Measurements from ENCODE around the gene PCDHGB5.

PCDHGB5 gene

DNA sequence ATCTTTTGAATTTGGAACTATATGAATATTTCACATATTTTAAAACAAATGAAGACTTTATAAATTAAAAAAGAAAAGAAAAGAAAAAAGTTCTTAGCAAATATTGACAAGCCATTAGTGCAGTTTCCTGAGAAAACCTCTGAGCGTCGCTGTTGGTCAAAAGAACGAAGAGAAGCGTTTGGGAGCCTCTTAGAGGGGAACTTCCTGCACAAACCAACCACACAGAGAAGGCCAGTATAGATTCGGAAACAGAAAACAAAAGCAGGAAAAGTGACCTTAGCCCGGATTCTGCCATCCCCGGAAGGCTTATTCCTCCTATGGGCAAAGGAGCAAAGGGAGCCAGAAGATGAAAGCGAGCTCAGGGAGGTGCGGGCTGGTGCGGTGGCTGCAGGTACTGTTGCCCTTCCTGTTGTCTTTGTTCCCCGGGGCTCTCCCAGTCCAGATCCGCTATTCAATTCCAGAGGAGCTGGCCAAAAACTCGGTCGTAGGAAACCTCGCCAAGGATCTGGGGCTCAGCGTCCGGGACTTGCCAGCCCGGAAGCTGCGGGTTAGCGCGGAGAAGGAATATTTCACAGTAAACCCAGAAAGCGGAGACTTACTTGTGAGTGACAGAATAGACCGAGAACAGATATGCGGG lies 37.8 kb upstream of the PCDHGB5 start, which contains the start of gene PCDHGB2:
TSS of gene PCDHGB2 (plus strand) at position 205 of the 637 bp plus-strand sequence. CDS start at position 347, 142 bp downstream.
- Histone ChIP-seq H3K4me1 (ENCODE audit: insufficient read depth, insufficient read length) (no peaks in the 10 kb centered on the region), H3K36me3 (ENCODE audit: insufficient read depth, insufficient read length, low read length) (no peaks in the 10 kb centered on the region), H3K4me3 (ENCODE audit: insufficient read length, low read depth) (no peak within 1 kb of the TSS), H3K9me3 (ENCODE audit: insufficient read depth, low read length) (peaks cover 44% of the 10 kb centered on the region), H3K9ac (ENCODE audit: insufficient read length, low read depth) (no peak within 1 kb of the TSS), H3K27me3 (ENCODE audit: insufficient read depth, insufficient read length) (no peaks in the 10 kb centered on the region)
- TF ChIP-seq ZNF274 (IDR thresholded peaks at IDR 0.05; ENCODE audit: low read depth, low read length): no peak
- no peak for TF ChIP-seq YY1 (IDR thresholded peaks at IDR 0.05; ENCODE audit: insufficient read depth, insufficient read length)
- TF ChIP-seq SUZ12 (IDR thresholded peaks at IDR 0.05; ENCODE audit: extremely low read depth, insufficient read depth, insufficient read length): no peak
- no peak for DNase-seq (ENCODE audit: low read depth, low spot score)

DNA sequence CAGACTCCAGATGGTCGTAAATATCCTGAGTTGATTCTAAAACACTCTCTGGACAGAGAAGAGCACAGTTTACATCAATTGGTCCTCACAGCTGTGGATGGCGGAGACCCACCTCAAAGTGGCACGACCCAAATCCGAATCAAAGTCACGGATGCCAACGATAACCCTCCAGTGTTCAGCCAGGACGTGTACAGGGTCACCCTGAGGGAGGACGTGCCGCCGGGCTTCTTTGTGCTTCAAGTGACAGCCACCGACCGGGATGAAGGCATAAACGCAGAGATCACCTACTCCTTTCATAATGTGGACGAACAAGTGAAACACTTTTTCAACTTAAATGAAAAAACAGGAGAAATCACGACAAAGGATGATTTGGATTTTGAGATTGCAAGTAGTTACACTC lies 37.1 kb upstream of the PCDHGB5 start:
- H3K27me3 ChIP-seq (ENCODE audit: insufficient read depth, insufficient read length): no peaks in the 10 kb centered on the region
- H3K4me3 ChIP-seq (ENCODE audit: insufficient read length, low read depth): no peak overlapping the region
- TF ChIP-seq ZNF274 (IDR thresholded peaks at IDR 0.05; ENCODE audit: low read depth, low read length): no peak
- TF ChIP-seq SUZ12 (IDR thresholded peaks at IDR 0.05; ENCODE audit: extremely low read depth, insufficient read depth, insufficient read length): no peak
- no peak for TF ChIP-seq YY1 (IDR thresholded peaks at IDR 0.05; ENCODE audit: insufficient read depth, insufficient read length)
- no peaks in the 10 kb centered on the region for H3K4me1 ChIP-seq (ENCODE audit: insufficient read depth, insufficient read length)
- H3K9ac ChIP-seq (ENCODE audit: insufficient read length, low read depth): no peak overlapping the region
- peaks cover 45% of the 10 kb centered on the region for H3K9me3 ChIP-seq (ENCODE audit: insufficient read depth, low read length)
- H3K36me3 ChIP-seq (ENCODE audit: insufficient read depth, insufficient read length, low read length): no peaks in the 10 kb centered on the region
- DNase-seq (ENCODE audit: low read depth, low spot score): no peak

DNA sequence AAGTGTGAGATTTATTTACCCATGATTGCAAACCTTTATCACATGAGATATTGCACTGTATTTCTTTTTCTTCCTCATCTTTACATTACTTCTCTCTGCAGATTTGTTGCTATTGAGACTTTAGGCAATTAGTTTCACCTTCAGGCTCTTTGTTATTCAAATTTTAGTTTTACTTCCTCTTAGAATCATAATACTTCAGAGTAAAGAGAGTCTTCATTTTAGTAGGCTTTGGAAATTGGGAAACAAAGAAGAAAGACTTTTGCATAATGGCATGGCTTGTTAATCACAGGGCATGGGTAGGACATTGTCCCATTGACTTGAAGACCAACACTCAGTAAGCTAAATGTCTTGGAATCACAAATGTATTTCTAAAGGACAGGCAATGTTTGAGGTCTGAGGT lies 35.0 kb upstream of the PCDHGB5 start:
- no peaks in the 10 kb centered on the region for H3K27me3 ChIP-seq (ENCODE audit: insufficient read depth, insufficient read length)
- peaks cover 40% of the 10 kb centered on the region; the same call in 1 of the 2 replicates for H3K9me3 ChIP-seq (ENCODE audit: insufficient read depth, low read length)
- H3K9ac ChIP-seq (ENCODE audit: insufficient read length, low read depth): no peak overlapping the region
- H3K36me3 ChIP-seq (ENCODE audit: insufficient read depth, insufficient read length, low read length): no peaks in the 10 kb centered on the region
- no peak for TF ChIP-seq ZNF274 (IDR thresholded peaks at IDR 0.05; ENCODE audit: low read depth, low read length)
- TF ChIP-seq YY1 (IDR thresholded peaks at IDR 0.05; ENCODE audit: insufficient read depth, insufficient read length): no peak
- no peak for TF ChIP-seq SUZ12 (IDR thresholded peaks at IDR 0.05; ENCODE audit: extremely low read depth, insufficient read depth, insufficient read length)
- H3K4me3 ChIP-seq (ENCODE audit: insufficient read length, low read depth): no peak overlapping the region
- no peak for DNase-seq (ENCODE audit: low read depth, low spot score)
- no peaks in the 10 kb centered on the region for H3K4me1 ChIP-seq (ENCODE audit: insufficient read depth, insufficient read length)

DNA sequence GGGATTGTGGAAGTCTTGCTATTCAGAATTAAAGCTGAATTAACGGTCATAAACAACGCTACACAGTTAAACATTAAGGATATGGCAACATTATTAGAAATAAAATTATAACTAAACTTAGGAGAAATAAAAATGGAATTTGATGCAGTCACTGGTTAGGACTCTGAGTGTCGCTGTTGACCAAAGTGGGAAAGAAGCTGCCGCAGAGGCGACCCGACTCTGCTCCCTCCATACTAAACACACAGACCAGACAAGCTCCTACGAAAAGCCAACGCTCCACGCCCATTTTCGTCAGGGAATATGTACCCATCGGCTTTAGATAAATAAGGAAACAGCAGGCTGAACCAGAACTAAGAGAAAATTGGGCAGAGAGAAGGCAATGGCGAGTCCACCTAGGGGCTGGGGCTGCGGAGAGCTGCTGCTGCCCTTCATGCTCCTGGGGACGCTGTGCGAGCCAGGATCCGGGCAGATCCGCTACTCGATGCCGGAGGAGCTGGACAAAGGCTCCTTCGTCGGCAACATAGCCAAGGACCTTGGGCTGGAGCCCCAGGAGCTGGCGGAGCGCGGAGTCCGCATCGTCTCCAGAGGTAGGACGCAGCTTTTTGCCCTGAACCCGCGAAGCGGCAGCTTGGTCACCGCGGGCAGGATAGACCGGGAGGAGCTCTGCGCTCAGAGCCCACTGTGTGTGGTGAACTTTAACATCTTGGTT lies 33.6 kb upstream of the PCDHGB5 start, which contains the start of gene PCDHGA5:
TSS of gene PCDHGA5 (plus strand) at position 211 of the 709 bp plus-strand sequence. CDS start at position 380, 169 bp downstream.
- H3K4me3 ChIP-seq (ENCODE audit: insufficient read length, low read depth): no peak within 1 kb of the TSS
- no peaks in the 10 kb centered on the region for H3K36me3 ChIP-seq (ENCODE audit: insufficient read depth, insufficient read length, low read length)
- H3K9ac ChIP-seq (ENCODE audit: insufficient read length, low read depth): no peak within 1 kb of the TSS
- no peak for TF ChIP-seq YY1 (IDR thresholded peaks at IDR 0.05; ENCODE audit: insufficient read depth, insufficient read length)
- TF ChIP-seq SUZ12 (IDR thresholded peaks at IDR 0.05; ENCODE audit: extremely low read depth, insufficient read depth, insufficient read length): no peak
- no peak for TF ChIP-seq ZNF274 (IDR thresholded peaks at IDR 0.05; ENCODE audit: low read depth, low read length)
- H3K9me3 ChIP-seq (ENCODE audit: insufficient read depth, low read length): peaks cover 40% of the 10 kb centered on the region; the same call in 1 of the 2 replicates
- no peak for DNase-seq (ENCODE audit: low read depth, low spot score)
- H3K27me3 ChIP-seq (ENCODE audit: insufficient read depth, insufficient read length): no peaks in the 10 kb centered on the region
- H3K4me1 ChIP-seq (ENCODE audit: insufficient read depth, insufficient read length): no peaks in the 10 kb centered on the region

DNA sequence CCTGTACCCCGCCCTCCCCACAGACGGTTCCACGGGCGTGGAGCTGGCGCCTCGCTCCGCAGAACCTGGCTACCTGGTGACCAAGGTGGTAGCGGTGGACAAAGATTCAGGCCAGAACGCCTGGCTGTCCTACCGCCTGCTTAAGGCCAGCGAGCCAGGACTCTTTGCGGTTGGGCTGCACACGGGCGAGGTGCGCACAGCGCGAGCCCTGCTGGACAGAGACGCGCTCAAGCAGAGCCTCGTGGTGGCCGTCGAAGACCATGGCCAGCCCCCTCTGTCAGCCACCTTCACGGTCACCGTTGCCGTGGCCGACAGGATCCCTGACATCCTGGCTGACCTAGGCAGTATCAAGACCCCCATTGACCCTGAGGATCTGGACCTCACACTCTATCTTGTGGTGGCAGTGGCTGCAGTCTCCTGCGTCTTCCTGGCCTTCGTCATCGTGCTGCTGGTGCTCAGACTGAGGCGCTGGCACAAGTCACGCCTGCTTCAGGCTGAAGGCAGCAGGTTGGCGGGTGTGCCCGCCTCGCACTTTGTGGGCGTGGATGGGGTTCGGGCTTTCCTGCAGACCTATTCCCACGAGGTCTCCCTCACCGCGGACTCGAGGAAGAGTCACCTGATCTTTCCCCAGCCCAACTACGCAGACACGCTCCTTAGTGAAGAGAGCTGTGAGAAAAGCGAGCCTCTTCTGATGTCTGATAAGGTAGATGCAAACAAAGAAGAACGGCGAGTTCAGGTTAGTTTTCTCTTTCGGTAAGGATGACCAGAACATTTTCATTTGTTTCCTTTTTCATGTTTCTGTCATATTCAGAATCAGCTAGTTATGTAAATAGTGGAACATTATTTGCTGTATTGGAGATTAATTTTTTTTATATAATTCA lies 31.5 kb upstream of the PCDHGB5 start:
- no peaks in the 10 kb centered on the region for H3K4me1 ChIP-seq (ENCODE audit: insufficient read depth, insufficient read length)
- TF ChIP-seq SUZ12 (IDR thresholded peaks at IDR 0.05; ENCODE audit: extremely low read depth, insufficient read depth, insufficient read length) (no peak), YY1 (IDR thresholded peaks at IDR 0.05; ENCODE audit: insufficient read depth, insufficient read length) (no peak)
- H3K27me3 ChIP-seq (ENCODE audit: insufficient read depth, insufficient read length): no peaks in the 10 kb centered on the region
- DNase-seq (ENCODE audit: low read depth, low spot score): no peak
- no peak overlapping the region for H3K4me3 ChIP-seq (ENCODE audit: insufficient read length, low read depth)
- H3K36me3 ChIP-seq (ENCODE audit: insufficient read depth, insufficient read length, low read length): no peaks in the 10 kb centered on the region
- H3K9me3 ChIP-seq (ENCODE audit: insufficient read depth, low read length): peaks cover 46% of the 10 kb centered on the region; the same call in 1 of the 2 replicates
- no peak overlapping the region for H3K9ac ChIP-seq (ENCODE audit: insufficient read length, low read depth)

DNA sequence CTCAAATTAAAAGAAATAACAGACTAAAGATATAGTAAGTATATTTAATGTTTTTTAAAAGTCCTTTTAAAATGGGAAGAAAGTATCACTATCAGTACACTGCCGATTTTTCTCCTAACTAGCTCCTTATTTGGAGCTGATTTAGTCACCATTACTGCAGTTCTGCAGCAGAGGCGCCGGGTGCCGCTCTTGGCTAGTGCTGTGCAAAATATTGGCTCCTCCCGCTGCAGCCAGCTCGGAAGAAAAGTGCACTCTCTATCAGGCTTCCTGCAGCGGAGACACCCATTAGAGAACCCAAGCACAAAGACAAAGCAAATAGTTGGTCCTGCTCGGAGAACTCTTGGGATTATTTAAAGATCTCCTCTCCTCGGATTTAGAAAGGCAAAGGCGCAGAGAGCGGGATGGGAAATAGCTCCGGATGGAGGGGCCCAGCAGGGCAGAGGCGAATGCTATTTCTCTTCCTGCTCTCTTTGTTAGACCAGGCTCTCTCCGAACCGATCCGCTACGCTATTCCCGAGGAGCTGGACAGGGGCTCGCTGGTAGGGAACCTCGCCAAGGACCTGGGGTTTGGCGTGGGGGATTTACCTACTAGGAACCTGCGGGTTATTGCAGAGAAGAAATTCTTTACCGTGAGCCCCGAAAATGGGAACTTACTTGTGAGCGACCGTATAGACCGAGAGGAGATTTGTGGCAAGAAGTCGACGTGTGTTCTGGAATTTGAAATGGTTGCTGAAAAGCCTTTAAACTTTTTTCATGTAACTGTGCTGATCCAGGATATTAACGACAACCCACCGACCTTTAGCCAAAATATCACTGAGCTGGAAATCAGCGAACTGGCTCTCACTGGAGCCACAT lies 27.5 kb upstream of the PCDHGB5 start, which contains the start of gene PCDHGB3:
TSS of gene PCDHGB3 (plus strand) at position 249 of the 855 bp plus-strand sequence. CDS start at position 402, 153 bp downstream.
- H3K27me3 ChIP-seq (ENCODE audit: insufficient read depth, insufficient read length): no peaks in the 10 kb centered on the region
- H3K4me1 ChIP-seq (ENCODE audit: insufficient read depth, insufficient read length): no peaks in the 10 kb centered on the region
- peaks cover 30% of the 10 kb centered on the region; the same call in 1 of the 2 replicates for H3K9me3 ChIP-seq (ENCODE audit: insufficient read depth, low read length)
- no peak for DNase-seq (ENCODE audit: low read depth, low spot score)
- no peak for TF ChIP-seq ZNF274 (IDR thresholded peaks at IDR 0.05; ENCODE audit: low read depth, low read length)
- H3K36me3 ChIP-seq (ENCODE audit: insufficient read depth, insufficient read length, low read length): no peaks in the 10 kb centered on the region
- no peak within 1 kb of the TSS for H3K4me3 ChIP-seq (ENCODE audit: insufficient read length, low read depth)
- H3K9ac ChIP-seq (ENCODE audit: insufficient read length, low read depth): no peak within 1 kb of the TSS
